Kidney epithelial cell (primary cell): ENCODE results near the gene PDIA5. TPM values are rescaled to one million over a fixed set of nuclear protein-coding genes. Genes with fewer than 3 reads are reported as not detected.

Source experiments
- DNase-seq: peaks from one replicate; pipeline ENCODE4 v3.0.0-alpha.2; 2010; ENCODE audit warnings: low read depth
- H3K27me3 ChIP-seq: 2 replicates; pipeline ENCODE4 v1.6.0; 2011; ENCODE audit warnings: low read length; ENCODE audit not compliant: control insufficient read depth, insufficient read depth
- H3K36me3 ChIP-seq: 2 replicates; pipeline ENCODE4 v1.5.1; 2011; ENCODE audit warnings: low read length; ENCODE audit not compliant: control insufficient read depth, insufficient read depth
- H3K4me3 ChIP-seq: 2 replicates; pipeline ENCODE4 v1.5.1; 2011; ENCODE audit warnings: low read depth, mild to moderate bottlenecking, control low read depth, low read length
- total RNA-seq: library from RNA; depleted of rRNA; stranded (reverse); fragments of >200 nt; gene quantifications from 2 replicates; pipeline ENCODE4 v1.2.3, GENCODE V29; 2015
- TF ChIP-seq, protein P1 (sequence below): IDR thresholded peaks from 2 replicates; pipeline ENCODE4 v1.5.1; 2011; ENCODE audit warnings: mild to moderate bottlenecking, moderate library complexity, low read length, control low read depth, inconsistent platforms; ENCODE audit not compliant: insufficient read depth, poor library complexity, severe bottlenecking

PDIA5 gene
- total RNA-seq, 1 donor from 2014 or later = 18.8 TPM

DNA sequence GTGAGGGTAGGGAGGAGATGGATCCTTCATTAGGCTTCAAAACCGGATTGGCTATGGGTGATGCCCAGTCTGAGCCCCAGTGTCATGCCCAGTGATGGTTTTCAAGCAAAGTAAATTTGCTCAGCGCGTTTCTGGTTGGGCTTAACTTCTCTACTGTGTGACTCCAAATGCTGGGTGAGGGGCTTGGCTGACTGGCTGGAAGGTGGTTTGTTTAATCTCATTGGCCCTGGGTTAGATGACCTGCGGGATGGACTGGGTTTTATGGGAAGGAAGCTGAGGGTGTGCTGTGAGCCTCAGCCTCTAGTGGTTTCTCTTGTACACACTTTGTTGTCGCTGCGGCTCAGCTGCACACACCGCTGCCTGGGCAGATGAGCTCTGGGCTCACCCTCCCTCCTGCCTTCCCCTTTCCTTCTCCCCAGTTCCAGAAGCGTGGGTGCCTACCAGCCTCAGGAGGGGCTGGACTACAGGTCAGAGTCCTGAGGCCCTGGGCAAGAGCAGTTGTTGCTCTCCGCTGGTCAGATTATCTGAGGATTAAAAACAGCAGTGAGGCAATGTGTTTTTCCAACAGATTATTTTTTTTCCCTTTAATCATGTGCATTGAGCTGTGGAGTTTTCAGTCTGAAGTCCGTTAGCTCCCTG is 18.6 kb downstream of the PDIA5 start:
- Histone ChIP-seq H3K27me3 (no peaks in the 10 kb centered on the region), H3K4me3 (no peak overlapping the region), H3K36me3 (no peaks in the 10 kb centered on the region)
- TF ChIP-seq, protein P1, sequence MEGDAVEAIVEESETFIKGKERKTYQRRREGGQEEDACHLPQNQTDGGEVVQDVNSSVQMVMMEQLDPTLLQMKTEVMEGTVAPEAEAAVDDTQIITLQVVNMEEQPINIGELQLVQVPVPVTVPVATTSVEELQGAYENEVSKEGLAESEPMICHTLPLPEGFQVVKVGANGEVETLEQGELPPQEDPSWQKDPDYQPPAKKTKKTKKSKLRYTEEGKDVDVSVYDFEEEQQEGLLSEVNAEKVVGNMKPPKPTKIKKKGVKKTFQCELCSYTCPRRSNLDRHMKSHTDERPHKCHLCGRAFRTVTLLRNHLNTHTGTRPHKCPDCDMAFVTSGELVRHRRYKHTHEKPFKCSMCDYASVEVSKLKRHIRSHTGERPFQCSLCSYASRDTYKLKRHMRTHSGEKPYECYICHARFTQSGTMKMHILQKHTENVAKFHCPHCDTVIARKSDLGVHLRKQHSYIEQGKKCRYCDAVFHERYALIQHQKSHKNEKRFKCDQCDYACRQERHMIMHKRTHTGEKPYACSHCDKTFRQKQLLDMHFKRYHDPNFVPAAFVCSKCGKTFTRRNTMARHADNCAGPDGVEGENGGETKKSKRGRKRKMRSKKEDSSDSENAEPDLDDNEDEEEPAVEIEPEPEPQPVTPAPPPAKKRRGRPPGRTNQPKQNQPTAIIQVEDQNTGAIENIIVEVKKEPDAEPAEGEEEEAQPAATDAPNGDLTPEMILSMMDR = no peak
- no peak for DNase-seq

DNA sequence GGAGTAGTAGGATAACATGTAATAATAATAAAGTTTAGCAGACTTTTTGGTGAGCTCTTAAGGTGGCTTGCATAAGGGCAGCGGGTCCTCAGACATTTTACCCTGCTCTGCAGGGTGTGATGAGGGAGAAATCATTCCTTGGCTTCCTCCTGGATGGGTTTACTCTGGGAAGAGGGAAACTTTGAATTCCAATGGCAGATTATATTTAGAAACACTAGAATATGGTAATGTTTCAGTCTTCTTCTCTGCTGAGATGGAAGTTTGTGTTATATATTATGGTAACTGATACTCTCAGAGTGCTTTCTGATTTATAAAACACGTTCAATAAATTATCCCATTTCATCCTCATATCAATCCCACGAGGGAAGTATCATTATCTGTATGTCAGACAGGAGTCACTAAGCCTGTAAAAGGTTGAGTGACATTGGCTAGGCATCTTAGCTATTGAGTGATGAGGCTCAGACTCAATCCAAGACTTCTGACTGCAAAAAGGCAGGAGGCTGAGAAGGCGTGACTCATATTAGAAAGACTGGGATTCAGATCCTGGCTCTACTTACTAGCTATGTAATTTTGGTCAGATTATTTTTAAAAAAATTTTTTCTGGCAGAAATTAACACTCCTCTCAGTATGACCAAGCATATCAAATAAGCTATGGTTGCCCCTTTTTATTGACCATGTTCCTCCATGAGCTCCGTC is 19.3 kb downstream of the PDIA5 start:
- Histone ChIP-seq H3K36me3 (no peaks in the 10 kb centered on the region), H3K27me3 (no peaks in the 10 kb centered on the region), H3K4me3 (no peak overlapping the region)
- TF ChIP-seq, protein P1 = no peak
- DNase-seq = no peak

DNA sequence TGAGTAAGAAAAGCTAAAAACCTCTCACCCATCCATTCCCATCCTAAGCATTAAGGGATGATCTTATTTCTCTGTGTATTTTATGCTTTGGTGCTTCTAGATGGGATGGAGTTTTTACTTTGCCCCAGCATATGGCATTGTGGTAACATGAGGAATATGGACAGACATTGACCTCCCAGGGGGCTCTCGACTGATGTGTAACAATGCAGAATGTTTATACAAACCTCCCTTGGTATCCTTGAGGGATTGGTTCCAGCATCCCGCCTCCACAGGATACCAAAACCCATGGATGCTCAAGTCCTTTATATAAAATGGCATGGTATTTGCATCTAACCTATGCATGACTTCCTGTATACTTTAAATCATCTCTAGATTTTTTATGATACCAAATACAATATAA is 21.6 kb downstream of the PDIA5 start:
- TF ChIP-seq, protein P1 = no peak
- H3K36me3 ChIP-seq = no peaks in the 10 kb centered on the region

DNA sequence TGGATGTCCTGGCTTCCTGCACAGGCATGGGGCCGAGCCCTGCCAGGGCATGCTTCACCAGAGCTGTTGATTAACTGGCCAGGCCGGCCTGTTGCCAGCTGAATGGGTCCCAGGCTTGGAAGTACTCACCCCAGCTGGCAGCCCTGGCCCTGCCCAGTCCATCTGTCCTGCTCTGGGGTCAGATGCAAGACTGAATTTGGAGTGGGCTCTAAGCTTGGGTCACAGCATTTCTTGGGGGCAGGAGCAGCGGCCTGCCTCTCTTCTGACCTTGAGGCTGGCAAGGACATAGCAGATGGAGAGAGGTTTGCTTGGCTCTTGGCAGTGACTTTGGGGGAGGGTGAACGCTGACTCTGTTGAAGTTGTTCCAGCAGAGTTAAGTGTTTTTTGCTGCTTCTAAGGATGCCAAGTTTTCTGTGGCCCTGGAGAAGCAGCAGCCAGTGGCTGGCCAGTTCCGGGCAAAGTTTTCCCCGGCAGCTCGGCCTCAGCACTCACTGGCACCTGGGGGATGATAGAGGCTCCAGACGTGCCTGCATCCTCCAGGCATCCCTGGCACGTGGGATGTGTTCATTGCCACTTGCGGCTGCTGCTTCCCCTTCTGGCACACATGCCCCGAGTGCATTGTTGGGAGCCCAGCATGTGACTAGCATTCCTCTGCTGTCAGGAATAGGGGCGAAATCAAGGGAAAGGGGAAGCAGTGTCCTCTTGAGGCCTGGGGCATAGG is 22.9 kb downstream of the PDIA5 start:
- TF ChIP-seq, protein P1 = no peak
- Histone ChIP-seq H3K4me3 (no peak overlapping the region), H3K27me3 (no peaks in the 10 kb centered on the region), H3K36me3 (peaks cover under 1% of the 10 kb centered on the region)
- DNase-seq = no peak

More for the DNA sequence above, 21.6 kb downstream of the PDIA5 start:
- DNase-seq = no peak
- no peak overlapping the region for H3K4me3 ChIP-seq
- H3K27me3 ChIP-seq = no peaks in the 10 kb centered on the region

DNA sequence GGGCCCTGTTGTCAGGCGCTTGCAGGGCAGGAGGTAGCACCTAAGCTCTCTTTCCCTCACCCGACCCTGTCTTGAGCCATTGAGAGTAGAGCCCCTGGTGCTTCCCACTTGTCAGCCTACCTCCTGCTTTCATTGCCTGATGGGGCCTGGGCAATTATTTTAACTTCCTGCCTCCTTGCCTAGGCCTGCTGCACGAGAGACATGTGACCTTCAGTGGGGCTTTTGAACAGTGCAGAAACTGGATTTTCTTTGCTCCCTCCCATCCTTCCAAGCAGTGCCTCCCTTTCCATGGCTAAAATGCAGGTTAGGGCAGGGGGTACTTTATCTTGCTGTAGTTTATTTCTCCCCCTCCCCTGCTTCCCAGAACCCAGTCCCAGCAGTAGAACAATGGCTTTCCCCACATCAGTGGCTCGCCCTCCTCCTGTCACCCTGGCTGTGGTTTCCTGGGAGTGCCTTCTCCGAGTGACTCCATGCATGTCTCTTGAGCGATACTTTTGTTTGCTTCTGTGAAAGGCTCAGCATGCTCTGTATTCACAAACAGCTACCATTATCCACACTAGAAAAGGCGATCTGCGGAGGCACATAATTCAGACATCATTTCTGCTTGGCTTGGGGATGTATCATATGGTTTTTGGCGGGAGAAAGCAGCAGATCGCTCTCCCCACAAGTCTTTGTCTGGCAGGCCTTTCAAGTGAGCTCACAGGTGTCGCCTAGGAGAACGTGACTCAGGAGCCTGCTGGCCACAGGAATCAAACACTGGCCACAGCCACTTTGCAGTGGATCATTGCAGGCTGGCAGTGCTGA is 24.1 kb downstream of the PDIA5 start:
- TF ChIP-seq, protein P1 = no peak
- no peak overlapping the region for H3K4me3 ChIP-seq

More for the DNA sequence above, 24.1 kb downstream of the PDIA5 start:
- H3K36me3 ChIP-seq = peaks cover 1% of the 10 kb centered on the region
- no peaks in the 10 kb centered on the region for H3K27me3 ChIP-seq
- no peak for DNase-seq
